ENCODE data around the gene RYR1.

DNA sequence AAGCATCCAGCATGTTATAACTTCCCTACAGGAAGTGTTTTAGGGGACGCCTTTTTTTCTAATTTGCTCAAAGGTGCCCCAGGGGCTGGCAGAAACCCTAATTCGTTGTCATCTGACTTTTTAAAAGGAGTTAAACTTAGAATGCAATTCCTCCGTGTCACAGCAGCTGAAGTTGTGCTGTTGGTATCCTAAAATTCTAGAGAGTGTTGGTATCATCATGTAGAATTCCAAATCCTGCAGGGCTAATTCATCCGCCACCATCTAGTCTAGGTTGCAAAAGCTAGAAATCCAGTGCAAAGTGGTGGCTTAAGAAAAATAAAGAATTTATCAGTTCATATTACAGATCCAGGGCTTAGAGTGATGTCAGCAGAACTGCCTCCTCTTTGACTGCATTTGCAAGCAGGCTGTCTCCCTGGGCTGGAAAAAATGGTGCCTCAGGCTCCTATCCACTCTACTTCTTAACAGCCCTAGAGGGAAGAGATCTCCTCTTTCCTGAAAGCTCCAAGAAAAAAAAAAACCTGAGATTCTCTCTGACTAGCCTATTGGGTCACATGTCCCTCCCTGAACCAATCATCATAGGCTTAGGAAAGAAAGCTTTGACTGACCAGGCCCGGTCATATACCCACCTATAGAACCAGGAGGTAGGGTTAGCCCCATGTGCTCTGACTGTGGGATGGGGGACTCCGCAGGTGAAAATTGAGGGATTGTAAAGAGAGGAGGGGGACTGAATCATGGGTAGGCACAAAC, 111.3 kb downstream of the RYR1 start:
- no peak for TF ChIP-seq SUZ12 (IDR thresholded peaks at IDR 0.05; ENCODE audit: extremely low read depth, insufficient read depth, insufficient read length)
- TF ChIP-seq ZNF274 (IDR thresholded peaks at IDR 0.05; ENCODE audit: low read depth, low read length) = no peak

Measured in NT2/D1 (cell line).